Glutamatergic neuron (in vitro differentiated cells): ENCODE measurements around the gene IL19. TPM values are rescaled to one million over a fixed set of nuclear protein-coding genes. Genes with fewer than 3 reads are reported as not detected.

Experiments
- DNase-seq: peaks from one replicate; pipeline ENCODE4 v3.0.0; 2022
- H3K27ac Mint-ChIP-seq: one replicate; pipeline ENCODE4 v1.8.0; 2020; ENCODE audit warnings: mild to moderate bottlenecking, mixed read lengths, inconsistent platforms; ENCODE audit not compliant: unreplicated experiment
- H3K27me3 Mint-ChIP-seq: one replicate; pipeline ENCODE4 v1.8.0; 2020; ENCODE audit warnings: mild to moderate bottlenecking, moderate library complexity, mixed read lengths, inconsistent platforms; ENCODE audit not compliant: unreplicated experiment
- H3K36me3 Mint-ChIP-seq: one replicate; pipeline ENCODE4 v1.8.0; 2020; ENCODE audit warnings: mild to moderate bottlenecking, mixed read lengths, inconsistent platforms; ENCODE audit not compliant: unreplicated experiment
- H3K4me1 Mint-ChIP-seq: one replicate; pipeline ENCODE4 v1.8.0; 2020; ENCODE audit warnings: mild to moderate bottlenecking, low read depth, mixed read lengths, inconsistent platforms; ENCODE audit not compliant: unreplicated experiment
- H3K4me3 Mint-ChIP-seq: one replicate; pipeline ENCODE4 v1.8.0; 2020; ENCODE audit warnings: mild to moderate bottlenecking, mixed read lengths, inconsistent platforms; ENCODE audit not compliant: unreplicated experiment
- H3K9me3 Mint-ChIP-seq: one replicate; pipeline ENCODE4 v1.8.0; 2020; ENCODE audit warnings: mild to moderate bottlenecking, moderate library complexity, mixed read lengths, inconsistent platforms; ENCODE audit not compliant: unreplicated experiment
- total RNA-seq: library from RNA; stranded (reverse); fragmentation: NEBNext Ultra II Directional; extraction: Animal tissue kit (Norgen Biotek cat#: 25700); gene quantifications from one replicate; pipeline ENCODE4 v1.2.1, GENCODE V29; 2021; ENCODE audit not compliant: unreplicated experiment
- TF ChIP-seq, protein P1 (sequence below): fragments of 200-600 bp; sonication (generic); IDR thresholded peaks from one replicate; pipeline ENCODE4 v1.5.0; 2021; ENCODE audit not compliant: partially characterized antibody, unreplicated experiment

The IL19 gene
- total RNA-seq, 1 donor from 2014 or later, result not detected

DNA sequence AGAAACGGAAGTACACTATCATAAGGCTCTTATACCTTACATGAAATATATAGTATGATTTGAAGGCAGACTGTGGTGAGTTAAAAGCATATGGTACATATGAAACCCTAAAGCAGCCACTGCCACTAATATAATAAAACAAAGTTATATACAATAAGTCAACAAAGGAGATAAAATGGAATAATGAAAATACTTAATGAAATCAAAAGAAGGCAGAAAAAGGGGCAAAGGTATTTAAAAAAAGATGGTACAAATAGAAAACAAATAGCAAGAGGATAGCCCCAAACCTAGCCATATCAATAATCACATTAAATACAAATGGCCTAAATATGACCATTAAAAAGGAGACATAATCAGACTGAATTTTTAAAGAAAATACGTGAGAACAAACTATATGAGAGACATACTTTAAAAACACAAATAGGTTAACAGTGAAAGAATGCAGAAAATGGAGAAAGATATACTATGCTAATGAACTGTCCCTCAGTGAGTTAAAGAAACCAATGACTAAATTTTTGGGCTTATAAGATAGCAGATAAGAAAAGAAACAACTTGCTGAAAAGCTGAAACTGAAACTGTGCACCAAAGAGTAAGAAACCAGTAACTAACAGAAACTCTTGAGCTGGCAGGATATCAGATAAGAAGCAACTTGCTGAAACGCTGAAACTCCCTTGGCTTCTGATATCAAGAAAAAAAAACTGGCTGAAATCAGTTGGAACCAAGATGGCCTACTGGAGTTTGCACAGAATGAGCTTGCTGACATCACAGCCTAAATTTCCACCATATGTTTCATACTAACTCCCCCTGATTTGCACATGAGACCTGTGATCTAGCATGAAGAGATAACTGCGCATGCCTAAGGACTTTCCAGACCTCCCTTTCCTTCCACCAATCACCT lies 46.1 kb downstream of the IL19 start:
- TF ChIP-seq, protein P1, sequence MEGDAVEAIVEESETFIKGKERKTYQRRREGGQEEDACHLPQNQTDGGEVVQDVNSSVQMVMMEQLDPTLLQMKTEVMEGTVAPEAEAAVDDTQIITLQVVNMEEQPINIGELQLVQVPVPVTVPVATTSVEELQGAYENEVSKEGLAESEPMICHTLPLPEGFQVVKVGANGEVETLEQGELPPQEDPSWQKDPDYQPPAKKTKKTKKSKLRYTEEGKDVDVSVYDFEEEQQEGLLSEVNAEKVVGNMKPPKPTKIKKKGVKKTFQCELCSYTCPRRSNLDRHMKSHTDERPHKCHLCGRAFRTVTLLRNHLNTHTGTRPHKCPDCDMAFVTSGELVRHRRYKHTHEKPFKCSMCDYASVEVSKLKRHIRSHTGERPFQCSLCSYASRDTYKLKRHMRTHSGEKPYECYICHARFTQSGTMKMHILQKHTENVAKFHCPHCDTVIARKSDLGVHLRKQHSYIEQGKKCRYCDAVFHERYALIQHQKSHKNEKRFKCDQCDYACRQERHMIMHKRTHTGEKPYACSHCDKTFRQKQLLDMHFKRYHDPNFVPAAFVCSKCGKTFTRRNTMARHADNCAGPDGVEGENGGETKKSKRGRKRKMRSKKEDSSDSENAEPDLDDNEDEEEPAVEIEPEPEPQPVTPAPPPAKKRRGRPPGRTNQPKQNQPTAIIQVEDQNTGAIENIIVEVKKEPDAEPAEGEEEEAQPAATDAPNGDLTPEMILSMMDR, result no peak
- Mint-ChIP-seq H3K36me3 (no peaks in the 10 kb centered on the region), H3K27ac (no peak overlapping the region), H3K4me3 (no peak overlapping the region), H3K4me1 (no peaks in the 10 kb centered on the region), H3K27me3 (no peaks in the 10 kb centered on the region), H3K9me3 (no peaks in the 10 kb centered on the region)
- DNase-seq, result no peak

- Mint-ChIP-seq H3K27me3 (peaks cover 2% of the 10 kb centered on the region), H3K36me3 (no peaks in the 10 kb centered on the region), H3K4me1 (no peaks in the 10 kb centered on the region), H3K4me3 (no peak overlapping the region), H3K9me3 (no peaks in the 10 kb centered on the region), H3K27ac (no peak overlapping the region)
- TF ChIP-seq, protein P1, result no peak
- no peak for DNase-seq
Measured at GRCh38 chr1:206821493-206821892, 50.9 kb downstream of the IL19 start.

GRCh38 chr1:206823727-206824126 lies 53.2 kb downstream of the IL19 start:
- TF ChIP-seq, protein P1, result no peak
- no peaks in the 10 kb centered on the region for H3K9me3 Mint-ChIP-seq
- H3K36me3 Mint-ChIP-seq, result no peaks in the 10 kb centered on the region
- H3K27ac Mint-ChIP-seq, result no peak overlapping the region
- peaks cover 4% of the 10 kb centered on the region for H3K27me3 Mint-ChIP-seq
- peaks cover 3% of the 10 kb centered on the region for H3K4me1 Mint-ChIP-seq
- DNase-seq, result no peak
- H3K4me3 Mint-ChIP-seq, result no peak overlapping the region

DNA sequence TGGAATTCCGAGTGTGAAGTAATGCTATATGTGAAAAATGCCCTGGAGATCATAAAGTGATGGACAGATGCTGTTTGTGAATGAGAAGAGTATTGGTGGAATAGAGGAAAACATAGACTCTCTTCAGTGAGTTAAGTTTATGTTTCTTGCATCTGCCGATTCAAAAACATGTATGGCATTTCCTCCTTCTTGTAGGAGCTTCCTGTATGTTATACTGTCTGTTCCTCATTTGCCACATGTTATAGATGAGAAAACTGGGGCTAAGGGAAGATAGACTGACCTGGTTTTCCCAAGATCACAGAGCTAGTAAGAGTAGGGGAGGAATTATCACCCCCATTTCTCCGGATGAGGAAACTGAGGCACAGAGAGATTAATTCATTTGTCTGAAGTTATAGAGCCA lies 53.8 kb downstream of the IL19 start:
- H3K9me3 Mint-ChIP-seq, result no peaks in the 10 kb centered on the region
- no peaks in the 10 kb centered on the region for H3K36me3 Mint-ChIP-seq
- TF ChIP-seq, protein P1, result no peak
- no peak for DNase-seq
- peaks cover 3% of the 10 kb centered on the region for H3K4me1 Mint-ChIP-seq
- H3K27me3 Mint-ChIP-seq, result peaks cover 4% of the 10 kb centered on the region
- no peak overlapping the region for H3K27ac Mint-ChIP-seq
- H3K4me3 Mint-ChIP-seq, result no peak overlapping the region

GRCh38 chr1:206826394-206826793 lies 55.8 kb downstream of the IL19 start:
- TF ChIP-seq, protein P1, result no peak
- Mint-ChIP-seq H3K27ac (no peak overlapping the region), H3K4me3 (no peak overlapping the region), H3K27me3 (peaks cover 4% of the 10 kb centered on the region), H3K4me1 (peaks cover 3% of the 10 kb centered on the region), H3K9me3 (no peaks in the 10 kb centered on the region), H3K36me3 (no peaks in the 10 kb centered on the region)
- no peak for DNase-seq
